ENCODE measurements around the gene NDUFAF2. TPM values are rescaled to one million over a fixed set of nuclear protein-coding genes. Genes with fewer than 3 reads are reported as not detected.
"Not testable (repeated sequence)": the region's sequence is repeated elsewhere in the genome, so short reads cannot be mapped to it uniquely, and the experiment has no call there.

Gene NDUFAF2
- total RNA-seq, 1 experiment from 2014 or later = 66.8 TPM

GRCh38 chr5:61001647-61002046, 56.6 kb downstream of the NDUFAF2 start:
- no peak for DNase-seq (ENCODE audit: low read depth in 1 of 2, low spot score in 2 of 2)
- H3K4me3 ChIP-seq = no peak overlapping the region
- H3K27ac ChIP-seq = no peak overlapping the region
- H3K36me3 ChIP-seq = no peaks in the 10 kb centered on the region
- H3K4me1 ChIP-seq (replicated peaks) = no peaks in the 10 kb centered on the region
- H3K27me3 ChIP-seq (replicated peaks) = no peaks in the 10 kb centered on the region
- no peaks in the 10 kb centered on the region for H3K9me3 ChIP-seq (replicated peaks)

- Histone ChIP-seq H3K9me3 (replicated peaks) (no peaks in the 10 kb centered on the region), H3K4me1 (replicated peaks) (no peaks in the 10 kb centered on the region), H3K4me3 (no peak overlapping the region), H3K27ac (no peak overlapping the region), H3K27me3 (replicated peaks) (no peaks in the 10 kb centered on the region), H3K36me3 (no peaks in the 10 kb centered on the region)
- DNase-seq (ENCODE audit: low read depth in 1 of 2, low spot score in 2 of 2) = no peak
Measured at GRCh38 chr5:61002611-61003355, 57.8 kb downstream of the NDUFAF2 start.

DNA sequence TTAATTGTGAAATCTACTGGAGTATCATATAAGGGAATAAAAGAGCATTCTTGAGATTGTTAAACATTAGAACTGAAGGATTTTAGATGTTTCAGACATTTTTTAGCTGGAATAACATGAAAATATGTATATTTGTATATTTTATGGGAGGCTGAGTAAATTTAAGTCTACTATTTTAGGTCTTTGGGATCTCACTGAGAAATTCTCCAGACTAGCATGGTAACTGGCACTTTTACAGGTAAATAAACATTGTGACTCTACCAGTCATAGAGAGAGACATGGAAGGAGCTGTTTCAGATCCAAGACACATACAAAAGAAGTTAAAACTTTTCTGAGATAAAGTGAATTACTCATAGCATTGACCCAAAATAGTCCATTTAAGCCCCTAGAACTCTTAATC, 59.4 kb downstream of the NDUFAF2 start:
- Histone ChIP-seq H3K4me1 (replicated peaks) (no peaks in the 10 kb centered on the region), H3K9me3 (replicated peaks) (no peaks in the 10 kb centered on the region), H3K27me3 (replicated peaks) (no peaks in the 10 kb centered on the region), H3K27ac (no peak overlapping the region), H3K4me3 (no peak overlapping the region), H3K36me3 (no peaks in the 10 kb centered on the region)
- no peak for DNase-seq (ENCODE audit: low read depth in 1 of 2, low spot score in 2 of 2)

DNA sequence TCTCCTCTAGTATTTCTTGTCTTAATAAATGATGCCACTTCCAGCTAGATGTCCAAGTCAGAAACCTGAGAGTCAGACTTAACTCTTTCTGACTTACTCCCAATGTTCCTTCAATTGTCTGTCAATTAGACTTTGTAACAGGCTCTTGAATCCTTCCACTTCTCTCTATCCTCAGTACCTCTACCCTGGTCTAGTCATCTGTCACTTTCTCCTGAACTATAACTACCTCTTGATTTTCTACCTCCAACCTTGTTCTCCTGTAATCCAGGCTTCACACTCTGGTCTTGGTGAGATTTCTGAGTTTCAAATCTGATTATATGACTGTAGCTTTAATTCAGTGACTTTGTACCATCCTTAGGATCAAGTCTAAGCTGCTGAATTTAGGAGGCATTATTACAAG, 64.9 kb downstream of the NDUFAF2 start:
- no peaks in the 10 kb centered on the region for H3K4me1 ChIP-seq (replicated peaks)
- no peak overlapping the region for H3K27ac ChIP-seq
- H3K27me3 ChIP-seq (replicated peaks) = no peaks in the 10 kb centered on the region
- no peak overlapping the region for H3K4me3 ChIP-seq
- no peaks in the 10 kb centered on the region for H3K9me3 ChIP-seq (replicated peaks)
- no peaks in the 10 kb centered on the region for H3K36me3 ChIP-seq
- DNase-seq (ENCODE audit: low read depth in 1 of 2, low spot score in 2 of 2) = no peak

DNA sequence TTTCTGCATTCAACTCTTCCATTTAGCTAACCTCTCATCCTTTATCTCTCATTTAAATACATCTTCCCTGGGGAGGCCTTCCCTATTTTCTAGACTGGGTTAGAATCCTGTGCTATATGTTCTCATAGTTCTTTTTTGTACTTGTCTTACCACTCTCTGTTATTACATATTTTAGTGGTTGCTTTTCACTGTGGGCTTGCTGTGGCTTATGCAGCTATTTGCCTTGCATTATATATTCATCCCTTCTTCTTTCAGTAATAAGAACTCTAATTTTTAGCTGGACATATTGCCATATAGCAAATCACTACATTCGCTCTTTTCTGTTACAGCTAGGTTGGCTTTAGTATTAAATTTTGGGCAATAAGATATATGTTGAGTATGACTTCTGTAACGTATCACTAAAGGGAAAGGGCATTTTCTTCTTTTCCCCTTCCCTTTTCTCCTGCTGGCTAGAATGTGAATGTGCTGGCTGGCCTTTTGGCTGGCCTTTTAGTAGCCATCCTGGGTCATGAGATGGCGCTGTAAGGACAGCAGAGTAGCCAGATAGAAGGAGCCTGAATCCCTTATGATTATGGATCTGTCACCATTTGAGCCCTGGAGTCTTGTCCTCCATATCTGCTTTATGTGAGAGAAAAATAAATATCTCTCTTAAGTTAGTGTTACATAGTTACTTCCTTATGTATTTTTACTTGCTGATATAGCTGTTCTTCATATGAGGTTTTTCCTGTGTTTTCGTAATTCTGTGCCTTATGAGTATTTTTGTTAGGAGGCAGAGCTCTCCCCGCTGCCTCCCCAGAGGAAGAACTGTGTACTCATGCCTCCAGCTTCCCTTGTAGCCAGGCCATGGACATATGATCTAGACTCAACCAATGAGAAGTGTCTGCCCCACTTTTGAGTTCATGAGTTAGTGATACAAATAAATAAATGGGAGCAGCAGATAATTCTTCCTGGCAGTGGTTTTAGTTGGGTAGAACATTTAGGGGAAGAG, 65.8 kb downstream of the NDUFAF2 start:
- Histone ChIP-seq H3K9me3 (replicated peaks) (no peaks in the 10 kb centered on the region), H3K4me3 (no peak overlapping the region), H3K4me1 (replicated peaks) (no peaks in the 10 kb centered on the region), H3K27me3 (replicated peaks) (no peaks in the 10 kb centered on the region), H3K36me3 (no peaks in the 10 kb centered on the region), H3K27ac (no peak overlapping the region)
- no peak for DNase-seq (ENCODE audit: low read depth in 1 of 2, low spot score in 2 of 2)

- Histone ChIP-seq H3K4me1 (replicated peaks) (peaks cover 17% of the 10 kb centered on the region), H3K9me3 (replicated peaks) (no peaks in the 10 kb centered on the region), H3K27me3 (replicated peaks) (no peaks in the 10 kb centered on the region), H3K36me3 (no peaks in the 10 kb centered on the region), H3K4me3 (no peak overlapping the region), H3K27ac (no peak overlapping the region)
- no peak for DNase-seq (ENCODE audit: low read depth in 1 of 2, low spot score in 2 of 2)
Measured at GRCh38 chr5:61018062-61018461, 73.1 kb downstream of the NDUFAF2 start.

GRCh38 chr5:61019642-61020041, 74.6 kb downstream of the NDUFAF2 start:
- Histone ChIP-seq H3K36me3 (no peaks in the 10 kb centered on the region), H3K4me1 (replicated peaks) (peaks cover 24% of the 10 kb centered on the region), H3K4me3 (no peak overlapping the region), H3K27me3 (replicated peaks) (no peaks in the 10 kb centered on the region), H3K9me3 (replicated peaks) (no peaks in the 10 kb centered on the region), H3K27ac (no peak overlapping the region)
- DNase-seq (ENCODE audit: low read depth in 1 of 2, low spot score in 2 of 2) = no peak

GRCh38 chr5:61020415-61020814, 75.4 kb downstream of the NDUFAF2 start:
- H3K4me1 ChIP-seq (replicated peaks) = peaks cover 24% of the 10 kb centered on the region
- no peak overlapping the region for H3K4me3 ChIP-seq
- H3K9me3 ChIP-seq (replicated peaks) = no peaks in the 10 kb centered on the region
- no peaks in the 10 kb centered on the region for H3K27me3 ChIP-seq (replicated peaks)
- no peaks in the 10 kb centered on the region for H3K36me3 ChIP-seq
- DNase-seq (ENCODE audit: low read depth in 1 of 2, low spot score in 2 of 2) = no peak
- H3K27ac ChIP-seq = no peak overlapping the region

- Histone ChIP-seq H3K36me3 (no peaks in the 10 kb centered on the region), H3K9me3 (replicated peaks) (no peaks in the 10 kb centered on the region), H3K27ac (peak overlapping the region; percentile 53), H3K27me3 (replicated peaks) (no peaks in the 10 kb centered on the region), H3K4me3 (no peak overlapping the region), H3K4me1 (replicated peaks) (peaks cover 24% of the 10 kb centered on the region)
- DNase-seq (ENCODE audit: low read depth in 1 of 2, low spot score in 2 of 2) = peak in 1 of 2 experiments; percentile 46
Measured at GRCh38 chr5:61023131-61023530, 78.1 kb downstream of the NDUFAF2 start.

GRCh38 chr5:61026004-61026403, 81.0 kb downstream of the NDUFAF2 start:
- H3K4me3 ChIP-seq = no peak overlapping the region
- peaks cover 27% of the 10 kb centered on the region for H3K4me1 ChIP-seq (replicated peaks)
- no peak for DNase-seq (ENCODE audit: low read depth in 1 of 2, low spot score in 2 of 2)
- no peak overlapping the region for H3K27ac ChIP-seq
- H3K36me3 ChIP-seq = no peaks in the 10 kb centered on the region
- H3K9me3 ChIP-seq (replicated peaks) = no peaks in the 10 kb centered on the region
- no peaks in the 10 kb centered on the region for H3K27me3 ChIP-seq (replicated peaks)

GRCh38 chr5:61028382-61028781, 83.4 kb downstream of the NDUFAF2 start:
- H3K36me3 ChIP-seq = no peaks in the 10 kb centered on the region
- H3K4me1 ChIP-seq (replicated peaks) = peaks cover 8% of the 10 kb centered on the region
- H3K27ac ChIP-seq = no peak overlapping the region

GRCh38 chr5:61029456-61030162, 84.6 kb downstream of the NDUFAF2 start:
- Histone ChIP-seq H3K36me3 (no peaks in the 10 kb centered on the region), H3K27ac (no peak overlapping the region), H3K9me3 (replicated peaks) (no peaks in the 10 kb centered on the region), H3K4me1 (replicated peaks) (peaks cover 3% of the 10 kb centered on the region; the same call in 1 of the 2 replicates), H3K27me3 (replicated peaks) (no peaks in the 10 kb centered on the region), H3K4me3 (no peak overlapping the region)
- no peak for DNase-seq (ENCODE audit: low read depth in 1 of 2, low spot score in 2 of 2)

More at GRCh38 chr5:61028382-61028781, 83.4 kb downstream of the NDUFAF2 start:
- Histone ChIP-seq H3K9me3 (replicated peaks) (no peaks in the 10 kb centered on the region), H3K4me3 (no peak overlapping the region), H3K27me3 (replicated peaks) (no peaks in the 10 kb centered on the region)
- DNase-seq (ENCODE audit: low read depth in 1 of 2, low spot score in 2 of 2) = no peak

DNA sequence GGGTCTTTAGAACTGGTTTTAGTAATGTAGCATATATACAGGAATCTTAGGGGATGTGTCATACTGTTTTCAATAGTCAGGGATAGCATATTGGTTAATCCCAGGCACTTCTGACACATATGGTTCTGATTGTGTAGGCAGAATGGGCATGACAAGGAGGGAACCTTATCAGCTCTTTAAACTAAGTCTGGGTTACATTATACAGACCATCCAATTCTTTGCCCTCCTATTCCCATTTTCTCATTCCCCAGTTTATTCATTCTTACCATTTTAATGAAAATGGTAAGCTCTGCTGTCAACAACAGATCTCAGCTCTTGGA, 85.1 kb downstream of the NDUFAF2 start:
- no peak for DNase-seq (ENCODE audit: low read depth in 1 of 2, low spot score in 2 of 2)
- Histone ChIP-seq H3K9me3 (replicated peaks) (no peaks in the 10 kb centered on the region), H3K4me3 (no peak overlapping the region), H3K36me3 (no peaks in the 10 kb centered on the region), H3K27me3 (replicated peaks) (no peaks in the 10 kb centered on the region), H3K4me1 (replicated peaks) (peaks cover 3% of the 10 kb centered on the region; the same call in 1 of the 2 replicates), H3K27ac (no peak overlapping the region)

- not testable (repeated sequence) for H3K27ac ChIP-seq; DNase-seq (ENCODE audit: low read depth in 1 of 2, low spot score in 2 of 2)
Measured at GRCh38 chr5:61031301-61031700, 86.3 kb downstream of the NDUFAF2 start.

More at GRCh38 chr5:61031301-61031700, 86.3 kb downstream of the NDUFAF2 start:
- H3K4me3 ChIP-seq; H3K9me3 ChIP-seq (replicated peaks); H3K27me3 ChIP-seq (replicated peaks); H3K4me1 ChIP-seq (replicated peaks); H3K36me3 ChIP-seq: not testable (repeated sequence)

Data from SJSA1 (cell line).